ENCODE data around the gene UPB1. TPM values are rescaled to one million over a fixed set of nuclear protein-coding genes. Genes with fewer than 3 reads are reported as not detected.
"Not testable (repeated sequence)": the region's sequence is repeated elsewhere in the genome, so short reads cannot be mapped to it uniquely, and the experiment has no call there.

Gene UPB1
- total RNA-seq, 1 donor from 2014 or later, result 0.17 TPM

DNA sequence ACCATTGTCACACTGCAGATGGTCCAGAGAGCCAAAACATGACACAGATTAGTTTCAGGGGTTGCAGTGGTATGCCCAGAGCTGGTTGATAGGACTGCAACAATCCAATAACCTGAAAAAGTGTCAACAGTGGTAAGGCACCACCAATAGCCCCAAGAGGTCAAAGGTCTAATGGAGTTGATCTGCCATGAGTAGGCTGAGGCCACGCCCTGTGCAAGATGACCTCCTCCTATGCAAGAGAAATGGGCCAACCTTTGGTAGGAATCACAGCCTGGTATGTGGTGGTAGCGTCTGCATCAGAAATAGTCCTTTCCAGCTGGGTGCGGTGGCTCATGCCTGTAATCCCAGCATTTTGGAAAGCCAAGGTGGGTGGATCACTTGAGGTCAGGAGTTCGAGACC lies 40.2 kb downstream of the UPB1 start:
- DNase-seq, result no peak

GRCh38 chr22:24536089-24536488 lies 41.0 kb downstream of the UPB1 start:
- DNase-seq, result no peak

- no peak for DNase-seq
These were observed 45.3 kb downstream of the UPB1 start for GRCh38 chr22:24540470-24540869.

GRCh38 chr22:24541681-24542515 lies 46.8 kb downstream of the UPB1 start:
- no peak for DNase-seq

DNA sequence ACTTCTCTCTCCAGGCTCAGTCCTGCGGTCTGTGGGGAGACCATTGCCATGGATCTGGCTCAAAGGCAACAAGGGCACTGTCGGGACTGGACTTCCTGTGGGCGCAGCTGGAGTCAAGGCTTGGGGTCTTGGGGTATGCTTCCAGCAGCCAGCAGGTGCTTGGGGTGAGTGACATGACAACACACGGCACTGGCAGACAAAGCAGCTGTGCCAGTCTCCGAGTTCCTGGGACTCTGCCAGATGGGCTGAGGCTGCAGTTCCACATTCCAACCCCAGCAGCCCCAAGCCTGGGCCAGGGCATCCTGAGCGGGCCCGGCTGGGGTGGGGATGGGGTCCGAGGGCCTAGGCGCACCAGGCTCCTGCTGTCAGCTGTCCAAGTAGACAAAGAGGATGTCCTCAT lies 47.5 kb downstream of the UPB1 start:
- no peak for DNase-seq

- DNase-seq, result no peak
These were observed 48.1 kb downstream of the UPB1 start for GRCh38 chr22:24543185-24543601.

DNA sequence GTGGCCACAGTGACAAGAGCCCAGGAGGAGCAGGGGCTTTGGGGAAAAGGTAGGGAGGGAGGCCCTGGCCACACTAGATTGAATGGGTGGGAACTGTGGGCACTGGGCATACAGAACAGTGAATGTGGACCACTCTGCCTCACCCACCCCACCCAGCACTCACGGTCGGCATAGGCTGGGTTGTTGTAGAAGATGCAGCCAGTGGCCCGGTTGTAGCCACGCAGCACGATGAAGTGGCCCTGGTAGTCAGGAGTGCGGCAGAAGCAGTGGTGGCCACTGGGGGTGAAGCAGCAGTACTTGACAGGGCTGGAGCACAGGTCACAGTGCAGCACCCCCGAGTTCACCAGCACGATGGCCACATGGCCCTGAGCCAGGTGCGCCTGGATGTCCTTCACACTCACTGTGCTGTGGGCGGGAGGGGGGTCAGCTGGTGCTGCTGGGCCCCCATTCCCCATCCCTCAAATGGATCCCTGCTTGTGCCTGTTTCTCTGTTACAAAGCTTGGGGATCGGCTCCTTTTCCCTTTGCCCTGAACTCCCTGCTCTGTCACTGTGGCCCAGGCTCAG lies 48.6 kb downstream of the UPB1 start:
- no peak for DNase-seq

DNA sequence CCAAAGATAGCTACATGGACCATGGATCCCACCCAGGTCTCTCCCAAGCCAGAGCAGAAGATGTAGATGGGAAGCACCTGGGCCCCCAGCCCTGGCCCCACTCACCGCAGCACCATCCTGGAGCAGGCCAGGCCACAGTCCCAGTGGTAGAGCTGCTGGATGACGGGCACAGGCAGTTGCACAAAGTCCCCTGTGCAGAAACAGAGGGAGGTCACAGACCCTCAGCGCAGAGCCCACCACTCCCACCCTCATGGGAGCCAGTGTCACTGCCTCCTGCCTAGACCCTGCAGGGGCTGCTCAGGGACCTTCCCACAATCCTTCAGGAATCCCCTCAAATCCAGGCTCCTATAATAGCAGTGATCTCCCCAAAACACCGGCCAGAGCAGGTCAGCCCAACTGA lies 53.7 kb downstream of the UPB1 start:
- no peak for DNase-seq

GRCh38 chr22:24550028-24550901 lies 55.1 kb downstream of the UPB1 start:
- no peak for DNase-seq

GRCh38 chr22:24550902-24551435 lies 55.8 kb downstream of the UPB1 start:
- no peak for DNase-seq

- not testable (repeated sequence) for DNase-seq
These were observed 57.6 kb downstream of the UPB1 start for GRCh38 chr22:24552503-24553286.

DNA sequence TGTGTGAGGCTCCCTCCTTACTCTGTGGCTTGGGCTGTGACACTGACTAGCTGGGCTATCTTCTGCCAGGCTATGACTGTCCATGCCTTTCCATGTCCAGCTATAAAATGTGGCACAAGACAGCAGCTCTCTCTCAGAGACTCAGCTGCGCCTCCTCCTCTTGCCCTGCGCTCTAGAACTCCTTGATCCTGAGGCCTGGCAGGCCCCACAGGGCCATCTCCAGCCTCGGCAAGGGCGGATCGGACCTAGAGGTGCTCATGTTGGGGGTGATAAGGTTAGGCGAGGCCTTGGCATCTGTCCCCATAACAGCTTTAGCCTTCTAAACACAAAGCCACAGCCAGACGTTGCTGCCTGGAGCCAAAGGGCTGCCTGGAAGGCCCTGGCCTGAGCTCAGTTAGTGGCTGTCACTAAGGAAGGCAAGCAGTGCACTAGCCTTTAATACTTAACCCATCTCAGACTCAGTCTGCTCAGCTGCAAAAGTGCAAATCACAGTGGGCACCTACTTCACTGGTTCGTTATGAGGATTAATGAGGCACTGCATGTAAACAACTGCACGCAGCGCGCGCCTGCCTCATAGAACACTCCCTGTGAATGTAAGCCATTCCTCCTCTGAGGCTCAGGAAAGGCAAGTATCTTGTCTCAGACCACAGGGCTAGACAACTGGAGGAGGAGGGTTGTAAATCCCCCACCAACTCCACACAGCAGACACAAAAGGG lies 58.6 kb downstream of the UPB1 start:
- no peak for DNase-seq

GRCh38 chr22:24554313-24555164 lies 59.4 kb downstream of the UPB1 start, which contains the start of gene GUCD1:
TSS of gene GUCD1 (minus strand) at chr22:24555138. CDS start at chr22:24554991, 147 bp downstream.
- DNase-seq, result peak; percentile 48

DNA sequence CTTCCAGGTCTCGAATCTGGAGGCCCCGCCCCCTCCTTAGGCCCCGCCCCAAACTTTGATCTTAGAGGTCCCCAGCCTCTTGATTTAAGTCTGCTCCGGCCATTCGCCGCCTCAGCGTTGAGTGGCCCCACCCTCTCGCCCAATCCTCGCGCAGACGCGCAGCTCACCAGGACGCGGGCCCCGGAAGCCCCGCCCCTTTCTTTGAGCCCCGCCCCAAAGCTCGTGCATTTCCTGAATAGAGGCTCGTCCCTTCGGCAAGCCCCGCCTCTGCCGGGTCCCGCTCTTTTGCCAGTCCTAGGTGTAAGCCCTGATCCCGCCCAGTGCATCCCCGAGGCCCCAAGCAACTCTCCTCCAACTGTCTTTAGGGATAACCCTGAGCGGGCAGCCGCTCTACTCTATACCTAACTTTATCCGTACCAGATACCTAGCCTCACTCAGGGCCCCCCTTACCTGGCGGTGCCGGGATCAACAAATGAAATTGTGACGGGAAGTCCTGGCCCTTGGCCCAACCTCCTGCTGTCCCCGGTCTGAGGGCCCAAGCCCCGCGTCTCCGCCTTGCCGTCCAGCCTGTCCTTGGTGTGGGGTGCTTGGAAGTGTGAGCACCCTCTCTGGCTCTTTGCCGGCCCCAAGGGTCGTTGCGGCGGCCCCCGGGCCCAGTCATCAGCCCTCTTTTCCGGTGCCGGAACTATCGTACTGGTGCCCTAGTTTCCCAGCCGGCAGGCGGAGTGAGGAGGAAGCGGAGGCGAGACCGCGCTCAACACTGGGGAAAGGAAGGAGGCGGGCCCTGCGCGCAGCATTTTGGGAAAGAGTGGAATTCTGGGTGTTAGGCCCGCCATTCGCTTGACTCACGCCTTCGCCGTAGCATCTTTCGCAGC lies 60.3 kb downstream of the UPB1 start, which contains the start of gene SNRPD3:
TSS of gene SNRPD3 (plus strand) at position 835 of the 875 bp plus-strand sequence. CDS start 1,676 bp downstream, outside the sequence.
- DNase-seq, result peak; percentile 99

- DNase-seq, result no peak
These were observed 64.3 kb downstream of the UPB1 start for GRCh38 chr22:24559471-24559870.

DNA sequence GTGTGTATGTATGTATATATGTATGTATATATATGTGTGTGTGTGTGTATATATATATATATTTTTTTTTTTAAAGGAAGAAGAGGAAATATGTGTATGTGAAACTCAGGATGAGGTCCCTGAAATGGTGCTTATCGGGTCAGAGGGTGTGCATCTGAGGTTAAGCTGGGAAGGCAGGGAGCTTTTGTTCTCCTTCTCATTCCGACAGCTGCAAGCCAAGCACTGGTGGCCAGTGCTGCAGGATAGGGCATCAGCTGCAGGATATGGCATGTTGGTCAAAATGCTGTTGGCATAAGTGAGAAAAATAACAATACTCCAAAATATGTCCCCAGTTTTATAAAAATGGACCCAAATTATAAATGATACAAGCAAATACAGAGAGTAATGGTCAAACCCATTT lies 68.1 kb downstream of the UPB1 start:
- no peak for DNase-seq

DNA sequence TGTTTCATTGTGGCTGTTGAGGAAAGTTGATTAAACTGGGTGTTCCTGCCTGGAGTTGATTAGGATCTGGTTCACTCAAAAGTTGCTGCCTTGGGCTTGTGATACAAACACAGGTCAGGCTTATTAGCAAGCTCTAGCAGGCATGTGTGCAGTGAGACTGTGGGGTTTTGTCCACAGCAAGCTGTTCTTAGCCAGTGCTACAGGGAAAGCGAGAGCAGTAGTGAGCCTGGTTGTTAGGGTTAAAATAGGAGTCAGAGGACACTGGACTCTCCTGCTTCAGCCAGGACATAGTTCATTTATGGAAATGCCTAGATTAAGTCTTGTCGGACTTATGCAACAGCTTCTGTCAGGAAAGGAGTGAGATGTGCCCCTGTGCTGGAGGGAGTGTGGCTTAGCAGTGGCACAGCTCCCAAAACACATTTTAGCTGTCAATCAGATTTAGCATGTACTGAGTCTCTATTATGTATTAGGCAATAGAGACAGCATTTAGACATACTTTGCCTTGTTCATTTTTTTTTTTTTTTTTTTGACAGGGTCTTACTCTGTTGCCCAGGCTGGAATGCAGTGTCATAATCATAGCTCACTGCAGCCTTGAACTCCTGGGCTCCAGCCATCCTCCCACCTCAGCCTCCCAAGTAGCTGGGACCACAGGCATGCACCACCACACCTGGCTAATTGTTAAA lies 69.4 kb downstream of the UPB1 start:
- no peak for DNase-seq

DNA sequence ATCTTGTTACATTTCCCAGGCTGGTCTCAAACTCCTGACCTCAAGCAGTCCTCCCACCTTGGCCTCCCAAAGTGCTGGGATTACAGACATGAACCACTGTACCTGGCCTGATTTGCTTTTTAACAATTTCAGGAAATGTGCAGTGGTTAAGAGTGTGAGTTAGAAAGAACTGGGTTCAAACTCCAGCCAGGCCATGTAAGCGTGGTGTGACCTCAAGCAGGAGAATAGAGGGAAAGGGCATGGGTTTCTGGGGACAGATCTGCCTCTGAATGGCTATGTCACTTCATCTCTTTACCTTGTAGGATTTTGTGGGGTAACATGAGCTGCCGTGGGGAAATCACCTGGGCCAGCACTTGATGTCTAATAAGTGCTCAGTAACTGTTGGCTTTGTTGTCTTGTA lies 69.9 kb downstream of the UPB1 start:
- DNase-seq, result no peak
